ENCODE results near the gene EME2. TPM values are rescaled to one million over a fixed set of nuclear protein-coding genes. Genes with fewer than 3 reads are reported as not detected.

EME2 gene
- total and polyA plus RNA-seq, 2 donors (not counting 1 experiment from before 2014, with no cell fraction given): 2.2 to 8.3 TPM

- TF ChIP-seq CTCF (conservative IDR thresholded peaks at IDR 0.05 in 1 of 2, IDR thresholded peaks at IDR 0.05 in 1 of 2; ENCODE audit: low read depth in 1 of 2, low read length in 2 of 2): no peak
- H3K36me3 ChIP-seq (ENCODE audit: control insufficient read depth, insufficient read depth, low read length): peaks cover 18% of the 10 kb centered on the region
- H3K9me3 ChIP-seq (ENCODE audit: control insufficient read depth, insufficient read depth, low read depth, low read length): peaks cover 8% of the 10 kb centered on the region
- H3K79me2 ChIP-seq (ENCODE audit: control insufficient read depth, insufficient read depth, low read length): peaks cover 2% of the 10 kb centered on the region
- H3K4me2 ChIP-seq (ENCODE audit: extremely low read depth, insufficient read depth, low read length): no peak overlapping the region
- no peak overlapping the region for H3K9ac ChIP-seq (ENCODE audit: insufficient read depth, low read length)
- H2AFZ ChIP-seq (ENCODE audit: low read length): no peak overlapping the region
- no peak overlapping the region for H3K4me3 ChIP-seq (replicated peaks in 1 of 4; ENCODE audit: control extremely low read depth in 1 of 4, insufficient read depth in 1 of 4, low read depth in 3 of 4, low read length in 4 of 4)
- no peak for DNase-seq (ENCODE audit: low read depth in 2 of 2)
- H3K27ac ChIP-seq (ENCODE audit: insufficient read depth, low read length): no peak overlapping the region
- no peaks in the 10 kb centered on the region for H4K20me1 ChIP-seq (ENCODE audit: control insufficient read depth, extremely low read depth, insufficient read depth, low read length)
- H3K27me3 ChIP-seq (ENCODE audit: control insufficient read depth, insufficient read depth, low read length): no peaks in the 10 kb centered on the region
- no peaks in the 10 kb centered on the region for H3K4me1 ChIP-seq (ENCODE audit: control insufficient read depth, extremely low read depth, insufficient read depth, low read length)
These were observed 37.8 kb upstream of the EME2 start for GRCh38 chr16:1734816-1735215.

- H3K79me2 ChIP-seq (ENCODE audit: control insufficient read depth, insufficient read depth, low read length): peaks cover 2% of the 10 kb centered on the region
- TF ChIP-seq CTCF (conservative IDR thresholded peaks at IDR 0.05 in 1 of 2, IDR thresholded peaks at IDR 0.05 in 1 of 2; ENCODE audit: low read depth in 1 of 2, low read length in 2 of 2): no peak
- TF ChIP-seq EZH2 (IDR thresholded peaks at IDR 0.05; ENCODE audit: low read length, missing control alignments): no peak
- no peaks in the 10 kb centered on the region for H4K20me1 ChIP-seq (ENCODE audit: control insufficient read depth, extremely low read depth, insufficient read depth, low read length)
- DNase-seq (ENCODE audit: low read depth in 2 of 2): no peak
- no peaks in the 10 kb centered on the region for H3K27me3 ChIP-seq (ENCODE audit: control insufficient read depth, insufficient read depth, low read length)
- no peak overlapping the region for H2AFZ ChIP-seq (ENCODE audit: low read length)
- H3K4me1 ChIP-seq (ENCODE audit: control insufficient read depth, extremely low read depth, insufficient read depth, low read length): no peaks in the 10 kb centered on the region
- no peak overlapping the region for H3K4me2 ChIP-seq (ENCODE audit: extremely low read depth, insufficient read depth, low read length)
- peaks cover 8% of the 10 kb centered on the region for H3K36me3 ChIP-seq (ENCODE audit: control insufficient read depth, insufficient read depth, low read length)
- H3K4me3 ChIP-seq (replicated peaks in 1 of 4; ENCODE audit: control extremely low read depth in 1 of 4, insufficient read depth in 1 of 4, low read depth in 3 of 4, low read length in 4 of 4): no peak overlapping the region
- no peak overlapping the region for H3K27ac ChIP-seq (ENCODE audit: insufficient read depth, low read length)
- no peak overlapping the region for H3K9ac ChIP-seq (ENCODE audit: insufficient read depth, low read length)
- H3K9me3 ChIP-seq (ENCODE audit: control insufficient read depth, insufficient read depth, low read depth, low read length): peaks cover 6% of the 10 kb centered on the region
These were observed 32.4 kb upstream of the EME2 start for GRCh38 chr16:1740234-1740633.

GRCh38 chr16:1740781-1741490, 31.7 kb upstream of the EME2 start:
- Histone ChIP-seq H3K9me3 (ENCODE audit: control insufficient read depth, insufficient read depth, low read depth, low read length) (peaks cover 4% of the 10 kb centered on the region), H4K20me1 (ENCODE audit: control insufficient read depth, extremely low read depth, insufficient read depth, low read length) (no peaks in the 10 kb centered on the region)

More at GRCh38 chr16:1740781-1741490, 31.7 kb upstream of the EME2 start:
- Histone ChIP-seq H3K79me2 (ENCODE audit: control insufficient read depth, insufficient read depth, low read length) (no peaks in the 10 kb centered on the region), H3K4me3 (replicated peaks in 1 of 4; ENCODE audit: control extremely low read depth in 1 of 4, insufficient read depth in 1 of 4, low read depth in 3 of 4, low read length in 4 of 4) (no peak overlapping the region), H3K36me3 (ENCODE audit: control insufficient read depth, insufficient read depth, low read length) (peaks cover 6% of the 10 kb centered on the region), H3K9ac (ENCODE audit: insufficient read depth, low read length) (no peak overlapping the region), H2AFZ (ENCODE audit: low read length) (no peak overlapping the region), H3K4me1 (ENCODE audit: control insufficient read depth, extremely low read depth, insufficient read depth, low read length) (no peaks in the 10 kb centered on the region), H3K27ac (ENCODE audit: insufficient read depth, low read length) (no peak overlapping the region), H3K4me2 (ENCODE audit: extremely low read depth, insufficient read depth, low read length) (no peak overlapping the region), H3K27me3 (ENCODE audit: control insufficient read depth, insufficient read depth, low read length) (no peaks in the 10 kb centered on the region)
- DNase-seq (ENCODE audit: low read depth in 2 of 2): no peak
- no peak for TF ChIP-seq CTCF (conservative IDR thresholded peaks at IDR 0.05 in 1 of 2, IDR thresholded peaks at IDR 0.05 in 1 of 2; ENCODE audit: low read depth in 1 of 2, low read length in 2 of 2)
- TF ChIP-seq EZH2 (IDR thresholded peaks at IDR 0.05; ENCODE audit: low read length, missing control alignments): no peak
